Psoas muscle (tissue), 8 donors: ENCODE measurements around the gene SOCS3. TPM values are rescaled to one million over a fixed set of nuclear protein-coding genes. Genes with fewer than 3 reads are reported as not detected.

Experiments
- ATAC-seq, 4 donors: fragments of 200-7000 bp; cut with Tn5 transposase; one replicate each; pipeline ENCODE4 v1.9.1; 2020; ENCODE audit warnings: moderate library complexity in 3 of 4, mild to moderate bottlenecking in 2 of 4
- DNase-seq, 2 donors: peaks; one replicate each; pipeline ENCODE4 v3.0.0-alpha.2; 2020
- H3K27ac ChIP-seq: fragments of 200-600 bp; one replicate; pipeline ENCODE4 v1.8.0; 2022
- H3K27me3 ChIP-seq, 3 donors: fragments of 200-600 bp in 1 of 3; one replicate each; pipeline versions ENCODE4 v1.6.1 to v1.8.0; 2013 to 2022; ENCODE audit warnings: low read length in 2 of 3, mild to moderate bottlenecking in 2 of 3, moderate library complexity in 1 of 3; ENCODE audit not compliant: insufficient read depth in 3 of 3
- H3K36me3 ChIP-seq, 2 donors: fragments of 200-600 bp in 1 of 2; one replicate each; pipeline versions ENCODE4 v1.6.1 to v1.8.0; 2013 to 2022; ENCODE audit warnings: low read depth in 1 of 2, mild to moderate bottlenecking in 1 of 2, moderate library complexity in 1 of 2; ENCODE audit not compliant: insufficient read depth in 1 of 2
- H3K4me1 ChIP-seq: fragments of 200-600 bp; one replicate; pipeline ENCODE4 v1.8.0; 2022
- H3K4me3 ChIP-seq: fragments of 200-600 bp; one replicate; pipeline ENCODE4 v1.8.0; 2022; ENCODE audit warnings: mild to moderate bottlenecking
- H3K9me3 ChIP-seq: fragments of 200-600 bp; one replicate; pipeline ENCODE4 v1.8.0; 2022
- CTCF ChIP-seq: fragments of 200-600 bp; IDR thresholded peaks from one replicate; pipeline ENCODE4 v1.8.0; 2022; ENCODE audit warnings: antibody characterized with exemption
- WGBS, 3 donors: extraction: QIAGEN DNeasy Blood & Tissue Kit; methylation state at CpG; one replicate each; pipeline versions ENCODE4 v1.1.6 to v1.1.7; 2013; 5-methylcytosine and 5-hydroxymethylcytosine counted together
- intact Hi-C, 2 donors: fragments of 100-400 bp; cut with DNase I; formaldehyde crosslinking; loops; one replicate each; pipeline versions ENCODE4 v1.11.0 to v1.14.2; 2022
- polyA plus RNA-seq, 3 donors: library from polyadenylated mRNA; stranded (reverse); fragments of 200-250 nt; gene quantifications; one replicate each; pipeline ENCODE4 v1.2.3, GENCODE V29; 2013
- total RNA-seq, 4 donors: library from RNA; stranded (reverse); fragmentation: NEBNext Ultra II Directional in 2 of 4; extraction: Animal tissue kit (Norgen Biotek cat#: 25700) in 2 of 4; gene quantifications; one replicate each; pipeline versions ENCODE4 v1.2.1 to v1.2.4, GENCODE V29; 2021 to 2023
- donor health status: healthy with polysubstance abuse.
- donor health status: DM: no; HTN: no; CAD: no; lungs with moderate emphysema.
- donor health status: Bipolar disorder and iron deficiency.
- donor health status: healthy.
- donor health status: DM: yes; HTN: yes; CAD: no.
- donor health status: DM: no; HTN: no; CAD: no.
- donor health status: DM: no; HTN: no; CAD: no.
- donor health status: DM: yes; HTN: yes; CAD: no.

Gene SOCS3
- total and polyA plus RNA-seq, 7 donors: 5.3 to 43.5 (median 17.4) TPM

GRCh38 chr17:78397681-78398101, 37.8 kb upstream of the SOCS3 start:
- H3K4me1 ChIP-seq: peaks cover 52% of the 10 kb centered on the region

GRCh38 chr17:78396441-78397337, 36.8 kb upstream of the SOCS3 start:
- TF ChIP-seq CTCF: no peak

More at GRCh38 chr17:78397681-78398101, 37.8 kb upstream of the SOCS3 start:
- DNase-seq (peak; percentile 61 to 81), ATAC-seq (peak; percentile 90 to 97 (median 92))
- Histone ChIP-seq H3K36me3 (peaks cover 4 to 74% of the 10 kb centered on the region in 2 donors), H3K27me3 (no peaks in the 10 kb centered on the region), H3K4me3 (peak overlapping the region; percentile 0), H3K9me3 (no peaks in the 10 kb centered on the region), H3K27ac (peak overlapping the region; percentile 97)
- 15 to 33% (median 18%) methylated on average over 13 of the region's 13 CpGs for WGBS, 3 donors
- intact Hi-C loops: no loop called here
- no peak for TF ChIP-seq CTCF

GRCh38 chr17:78395155-78395554, 35.3 kb upstream of the SOCS3 start:
- WGBS, 3 donors: 76 to 84% (median 80%) methylated on average over 2 of the region's 2 CpGs
- H3K36me3 ChIP-seq: peaks cover 4 to 49% of the 10 kb centered on the region in 2 donors
- H3K9me3 ChIP-seq: no peaks in the 10 kb centered on the region
- ATAC-seq (no peak), DNase-seq (no peak)
- H3K4me1 ChIP-seq: peaks cover 74% of the 10 kb centered on the region
- no peaks in the 10 kb centered on the region for H3K27me3 ChIP-seq
- peak overlapping the region; percentile 97 for H3K27ac ChIP-seq
- TF ChIP-seq CTCF: no peak
- H3K4me3 ChIP-seq: no peak overlapping the region
- intact Hi-C loops: no loop called here

More at GRCh38 chr17:78396441-78397337, 36.8 kb upstream of the SOCS3 start:
- WGBS, 3 donors: 15 to 28% (median 20%) methylated on average over 14 of the region's 14 CpGs
- H3K4me1 ChIP-seq: peaks cover 62% of the 10 kb centered on the region
- no peaks in the 10 kb centered on the region for H3K9me3 ChIP-seq
- ATAC-seq: peak; percentile 48 to 75 (median 66)
- peak overlapping the region; percentile 34 for H3K4me3 ChIP-seq
- DNase-seq: peak; percentile 43 to 64
- H3K27ac ChIP-seq: peak overlapping the region; percentile 97
- H3K36me3 ChIP-seq: peaks cover 4 to 64% of the 10 kb centered on the region in 2 donors
- intact Hi-C loops: no loop called here
- H3K27me3 ChIP-seq: no peaks in the 10 kb centered on the region

- TF ChIP-seq CTCF: no peak
- no peak overlapping the region for H3K4me3 ChIP-seq
- no peaks in the 10 kb centered on the region for H3K27me3 ChIP-seq
- intact Hi-C loops: no loop called here
- no peak overlapping the region for H3K27ac ChIP-seq
- WGBS, 3 donors: 92 to 94% (median 93%) methylated on average over 7 of the region's 7 CpGs
- DNase-seq: no peak
- peaks cover 77% of the 10 kb centered on the region for H3K4me1 ChIP-seq
- no peaks in the 10 kb centered on the region for H3K9me3 ChIP-seq
- H3K36me3 ChIP-seq: peaks cover 0 to 39% of the 10 kb centered on the region in 2 donors
- ATAC-seq: no peak
These were observed 34.3 kb upstream of the SOCS3 start for GRCh38 chr17:78394209-78394608.
